DND-41 (cell line): Measurements from ENCODE around the gene EIF4H.
"Not testable (repeated sequence)": the region's sequence is repeated elsewhere in the genome, so short reads cannot be mapped to it uniquely, and the experiment has no call there.

Experiments used
- ATAC-seq: fragments of 200-7000 bp; cut with Tn5 transposase; 3 replicates; pipeline ENCODE4 v1.9.1; 2021; ENCODE audit warnings: low read depth; ENCODE audit not compliant: insufficient read depth
- DNase-seq: peaks from one replicate; pipeline ENCODE4 v3.0.0-alpha.2; 2020
- H2AFZ ChIP-seq: 2 replicates; pipeline ENCODE4 v1.6.0; 2012; ENCODE audit warnings: low read depth, low read length
- H3K27ac ChIP-seq: 2 replicates; pipeline ENCODE4 v1.5.1; 2012; ENCODE audit warnings: low read length, inconsistent platforms
- H3K27me3 ChIP-seq: fragments of 200-600 bp; sonication (generic); 2 replicates; pipeline ENCODE4 v1.6.0; 2012; ENCODE audit warnings: low read length, mild to moderate bottlenecking, inconsistent platforms; ENCODE audit not compliant: insufficient read depth, poor library complexity
- H3K36me3 ChIP-seq: 2 replicates; pipeline ENCODE4 v1.5.1; 2012; ENCODE audit warnings: low read length, inconsistent platforms; ENCODE audit not compliant: insufficient read depth
- H3K4me1 ChIP-seq: 2 replicates; pipeline ENCODE4 v1.5.1; 2012; ENCODE audit warnings: mild to moderate bottlenecking, low read length; ENCODE audit not compliant: insufficient read depth
- H3K4me2 ChIP-seq: 2 replicates; pipeline ENCODE4 v1.6.0; 2012; ENCODE audit warnings: mild to moderate bottlenecking, moderate library complexity, low read length, inconsistent platforms; ENCODE audit not compliant: insufficient read depth
- H3K4me3 ChIP-seq, 2 experiments: fragments of 200-600 bp in 1 of 2; shearing (Covaris generic) in 1 of 2; 2 replicates each; pipeline ENCODE4 v1.5.1; 2012 to 2016; ENCODE audit warnings: inconsistent platforms in 2 of 2, low read length in 2 of 2, mild to moderate bottlenecking in 2 of 2, low read depth in 1 of 2, moderate library complexity in 1 of 2
- H3K79me2 ChIP-seq: 2 replicates; pipeline ENCODE4 v1.6.0; 2012; ENCODE audit warnings: low read length, inconsistent platforms; ENCODE audit not compliant: insufficient read depth
- H3K9ac ChIP-seq: 2 replicates; pipeline ENCODE4 v1.6.0; 2012; ENCODE audit warnings: low read depth, mild to moderate bottlenecking, inconsistent platforms, low read length, moderate library complexity
- H3K9me3 ChIP-seq: 2 replicates; pipeline ENCODE4 v1.5.1; 2012; ENCODE audit warnings: low read length, moderate library complexity, mild to moderate bottlenecking, inconsistent platforms; ENCODE audit not compliant: insufficient read depth, severe bottlenecking
- H4K20me1 ChIP-seq: 2 replicates; pipeline ENCODE4 v1.6.0; 2012; ENCODE audit warnings: low read length; ENCODE audit not compliant: insufficient read depth
- CTCF ChIP-seq: IDR thresholded peaks from 2 replicates; pipeline ENCODE4 v1.5.1; 2012; ENCODE audit warnings: borderline replicate concordance, low read length, moderate library complexity, mild to moderate bottlenecking; ENCODE audit not compliant: poor library complexity, severe bottlenecking; ENCODE audit errors: extremely low read depth
- EZH2 ChIP-seq: IDR thresholded peaks from 3 replicates; pipeline ENCODE4 v1.6.1; 2012; ENCODE audit warnings: borderline replicate concordance, low read depth, mild to moderate bottlenecking, moderate library complexity, low read length, inconsistent platforms; ENCODE audit not compliant: severe bottlenecking

EIF4H gene

GRCh38 chr7:74199551-74200355, 25.6 kb downstream of the EIF4H start:
- H2AFZ ChIP-seq = no peak overlapping the region
- H3K4me3 ChIP-seq = no peak overlapping the region
- peaks cover 21% of the 10 kb centered on the region for H3K4me1 ChIP-seq
- no peak overlapping the region for H3K9ac ChIP-seq
- H3K27ac ChIP-seq = no peak overlapping the region
- peaks cover 6% of the 10 kb centered on the region; the same call in 1 of the 2 replicates for H4K20me1 ChIP-seq
- H3K36me3 ChIP-seq = peaks cover 28% of the 10 kb centered on the region
- H3K27me3 ChIP-seq = no peaks in the 10 kb centered on the region
- no peak for DNase-seq
- TF ChIP-seq EZH2 (no peak), CTCF (no peak)
- H3K79me2 ChIP-seq = peaks cover 2% of the 10 kb centered on the region; the same call in 1 of the 2 replicates
- no peak for ATAC-seq
- no peak overlapping the region for H3K4me2 ChIP-seq
- H3K9me3 ChIP-seq = no peaks in the 10 kb centered on the region

GRCh38 chr7:74202841-74203556, 28.8 kb downstream of the EIF4H start:
- TF ChIP-seq EZH2 = no peak
- TF ChIP-seq CTCF = peak; percentile 68
- Histone ChIP-seq H2AFZ (no peak overlapping the region), H3K4me3 (no peak overlapping the region; a peak in 1 of 4 replicates), H3K9me3 (no peaks in the 10 kb centered on the region), H3K4me2 (peak overlapping the region; percentile 34), H3K9ac (peak overlapping the region; percentile 29), H3K27ac (peak overlapping the region; percentile 55), H4K20me1 (no peaks in the 10 kb centered on the region), H3K79me2 (no peaks in the 10 kb centered on the region), H3K36me3 (peaks cover 4% of the 10 kb centered on the region; the same call in 1 of the 2 replicates), H3K4me1 (peaks cover 33% of the 10 kb centered on the region), H3K27me3 (no peaks in the 10 kb centered on the region)
- DNase-seq (peak; percentile 76), ATAC-seq (peak; percentile 73)

- Histone ChIP-seq H2AFZ (no peak overlapping the region), H3K4me1 (peaks cover 33% of the 10 kb centered on the region), H3K9ac (no peak overlapping the region), H3K27ac (no peak overlapping the region), H3K36me3 (no peaks in the 10 kb centered on the region), H3K4me3 (no peak overlapping the region), H3K4me2 (peak overlapping the region; percentile 34; the same call in 1 of the 2 replicates), H3K79me2 (no peaks in the 10 kb centered on the region), H3K9me3 (no peaks in the 10 kb centered on the region), H3K27me3 (no peaks in the 10 kb centered on the region), H4K20me1 (no peaks in the 10 kb centered on the region)
- TF ChIP-seq EZH2 (no peak), CTCF (no peak)
- ATAC-seq (no peak), DNase-seq (no peak)
Observed at GRCh38 chr7:74203956-74204618, 29.9 kb downstream of the EIF4H start.

GRCh38 chr7:74206052-74206451, 31.9 kb downstream of the EIF4H start:
- DNase-seq, H3K27me3 ChIP-seq, H3K36me3 ChIP-seq, H3K9me3 ChIP-seq, H3K4me3 ChIP-seq, H3K79me2 ChIP-seq, ATAC-seq, H4K20me1 ChIP-seq: not testable (repeated sequence)
- Histone ChIP-seq H3K27ac (peak overlapping the region; percentile 71), H2AFZ (peak overlapping the region; percentile 94; the same call in 1 of the 2 replicates), H3K4me1 (peaks cover 35% of the 10 kb centered on the region), H3K4me2 (peak overlapping the region; percentile 82), H3K9ac (peak overlapping the region; percentile 40)
